D721Med (cell line): ENCODE data around the gene ETDA.
A peak's percentile ranks its signal among the peaks of the same experiment; 100 is the strongest.
"Not testable (repeated sequence)": the region's sequence is repeated elsewhere in the genome, so short reads cannot be mapped to it uniquely, and the experiment has no call there.

ENCODE experiments used
- DNase-seq: peaks from one replicate; pipeline ENCODE4 v3.0.0; 2011; ENCODE audit warnings: low spot score; ENCODE audit not compliant: insufficient read length
- FAIRE-seq: peaks from 2 replicates; lab custom pipeline; 2011; peaks lifted over from hg19 to GRCh38; lab: Jason Lieb, UNC
- TF ChIP-seq, protein P1 (sequence below): IDR thresholded peaks from 2 replicates; pipeline ENCODE4 v1.5.1; 2012; ENCODE audit warnings: mild to moderate bottlenecking, control low read depth; ENCODE audit not compliant: insufficient read depth; ENCODE audit errors: missing control alignments

The ETDA gene

DNA sequence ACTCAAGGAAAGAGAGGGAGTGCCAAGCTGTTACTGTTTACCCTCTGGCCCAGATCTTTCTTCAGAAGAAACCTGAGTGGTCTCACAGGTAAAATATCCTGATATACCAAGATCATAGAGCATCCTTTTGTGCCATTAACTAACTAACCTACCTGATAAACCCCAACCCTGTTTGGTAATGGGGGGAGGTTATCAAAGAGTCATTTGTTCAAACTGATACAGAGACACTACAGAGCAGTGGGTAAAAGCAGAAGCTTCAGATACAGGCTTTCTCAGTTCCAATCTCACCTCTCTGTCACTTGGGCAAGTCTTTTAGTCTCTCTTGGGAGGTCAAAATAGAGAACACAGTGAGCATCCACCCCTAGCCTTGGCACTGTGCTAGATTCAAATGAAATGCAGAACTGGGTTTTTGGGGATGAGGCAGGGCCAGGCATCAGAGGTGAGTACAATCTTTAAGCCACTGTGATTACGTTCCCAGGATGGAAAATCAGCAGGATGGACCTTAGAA lies at the start of gene ETDA:
TSS of gene ETDA (plus strand) at position 51 of the 508 bp plus-strand sequence. CDS start 1,216 bp downstream, outside the sequence.
- FAIRE-seq, DNase-seq: not testable (repeated sequence)

DNA sequence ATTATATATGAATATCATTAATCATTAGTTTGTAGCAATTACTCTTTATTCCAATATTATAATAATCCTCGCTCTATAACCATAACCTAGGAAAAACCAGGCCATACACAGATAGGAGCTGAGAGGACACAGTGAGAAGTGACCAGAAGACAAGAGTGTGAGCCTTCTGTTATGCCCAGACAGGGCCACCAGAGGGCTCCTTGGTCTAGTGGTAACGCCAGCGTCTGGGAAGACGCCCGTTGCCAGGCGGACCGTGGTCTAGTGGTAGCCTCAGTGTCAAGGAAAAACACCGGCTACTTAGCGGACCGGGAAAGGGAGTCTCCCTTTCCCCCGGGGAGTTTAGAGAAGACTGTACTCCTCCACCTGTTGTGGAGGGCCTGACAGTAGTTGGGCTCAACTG lies 45.4 kb upstream of the ETDA start:
- not testable (repeated sequence) for FAIRE-seq, DNase-seq
- TF ChIP-seq, protein P1, sequence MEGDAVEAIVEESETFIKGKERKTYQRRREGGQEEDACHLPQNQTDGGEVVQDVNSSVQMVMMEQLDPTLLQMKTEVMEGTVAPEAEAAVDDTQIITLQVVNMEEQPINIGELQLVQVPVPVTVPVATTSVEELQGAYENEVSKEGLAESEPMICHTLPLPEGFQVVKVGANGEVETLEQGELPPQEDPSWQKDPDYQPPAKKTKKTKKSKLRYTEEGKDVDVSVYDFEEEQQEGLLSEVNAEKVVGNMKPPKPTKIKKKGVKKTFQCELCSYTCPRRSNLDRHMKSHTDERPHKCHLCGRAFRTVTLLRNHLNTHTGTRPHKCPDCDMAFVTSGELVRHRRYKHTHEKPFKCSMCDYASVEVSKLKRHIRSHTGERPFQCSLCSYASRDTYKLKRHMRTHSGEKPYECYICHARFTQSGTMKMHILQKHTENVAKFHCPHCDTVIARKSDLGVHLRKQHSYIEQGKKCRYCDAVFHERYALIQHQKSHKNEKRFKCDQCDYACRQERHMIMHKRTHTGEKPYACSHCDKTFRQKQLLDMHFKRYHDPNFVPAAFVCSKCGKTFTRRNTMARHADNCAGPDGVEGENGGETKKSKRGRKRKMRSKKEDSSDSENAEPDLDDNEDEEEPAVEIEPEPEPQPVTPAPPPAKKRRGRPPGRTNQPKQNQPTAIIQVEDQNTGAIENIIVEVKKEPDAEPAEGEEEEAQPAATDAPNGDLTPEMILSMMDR, result peak; percentile 25

DNA sequence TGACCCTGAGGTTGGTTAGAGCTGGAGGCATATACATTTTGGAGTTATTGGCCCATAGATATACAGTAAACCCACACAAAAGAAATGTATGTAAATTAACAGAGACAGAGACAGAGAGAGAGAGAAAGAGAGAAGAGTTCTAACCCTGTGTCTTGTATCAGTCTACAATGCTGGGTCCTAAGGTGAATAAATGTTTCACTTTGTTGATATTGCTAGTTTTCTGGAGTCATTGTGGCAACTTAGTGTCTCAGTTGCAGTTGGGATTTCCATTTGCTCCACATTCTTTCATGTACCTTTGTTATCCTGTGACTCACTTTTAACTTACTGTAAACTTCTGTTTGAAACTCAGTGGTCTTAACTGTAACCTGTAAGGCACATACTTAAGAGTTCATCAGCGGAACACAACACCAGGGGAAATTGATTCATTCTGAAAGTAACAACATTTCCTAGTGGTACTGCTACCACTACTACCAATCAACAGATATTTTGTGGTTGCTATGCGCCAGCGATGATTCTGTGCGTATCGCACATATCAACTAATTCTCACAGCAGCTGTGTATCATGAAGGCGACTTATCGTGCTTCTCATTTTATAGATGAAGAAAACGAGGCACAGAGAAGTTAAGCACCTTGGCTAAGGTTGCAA lies 38.5 kb upstream of the ETDA start:
- FAIRE-seq (no peak), DNase-seq (no peak)
- TF ChIP-seq, protein P1, result no peak

DNA sequence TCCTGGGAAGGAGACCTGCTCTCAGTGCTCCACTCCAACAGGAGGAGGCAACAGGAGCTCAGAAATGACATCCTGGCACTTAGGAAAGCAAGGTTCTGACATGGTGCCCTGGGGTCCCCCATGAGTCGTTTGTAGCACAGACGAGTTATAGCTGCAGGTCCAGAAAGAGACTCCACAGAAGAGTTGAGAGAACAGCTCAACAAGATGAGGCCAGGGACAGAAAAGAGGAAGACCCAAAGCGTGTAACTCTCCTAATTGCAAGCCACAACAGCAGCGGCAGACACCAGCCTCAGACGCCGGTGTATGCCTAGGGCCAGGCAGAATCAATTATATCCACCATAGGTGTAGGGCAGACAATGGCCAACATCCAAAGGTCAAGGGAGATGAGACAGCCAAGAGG lies 5.9 kb upstream of the ETDA start:
- FAIRE-seq, DNase-seq: not testable (repeated sequence)

DNA sequence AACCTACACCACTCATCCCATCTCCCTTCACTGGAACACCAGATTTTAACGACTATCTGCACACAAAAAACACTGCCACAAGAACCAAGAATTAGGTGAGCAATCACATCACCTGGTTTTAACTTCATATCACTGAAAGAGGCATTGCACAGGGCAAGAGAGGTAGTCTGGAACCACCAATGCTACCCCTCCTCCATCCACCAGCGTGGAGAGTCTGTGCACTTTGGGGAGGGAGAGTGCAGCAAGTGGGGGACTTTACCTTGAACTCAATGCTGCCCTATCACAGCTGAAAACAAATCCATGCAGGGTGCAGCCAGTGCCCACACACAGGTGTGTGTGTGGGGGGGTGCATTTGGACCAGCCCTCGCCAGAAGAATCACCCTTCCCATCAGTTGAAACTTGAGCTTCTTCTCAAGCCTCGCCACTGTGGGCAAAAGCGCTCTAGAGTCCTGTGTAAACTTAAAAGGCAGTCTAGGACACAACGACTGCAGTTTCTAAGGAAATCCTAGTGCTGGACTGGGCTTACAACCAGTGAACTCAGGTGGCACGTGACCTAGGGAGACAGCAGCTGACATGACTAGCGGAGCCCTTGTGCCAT lies 4.3 kb downstream of the ETDA start:
- FAIRE-seq, result not testable (repeated sequence)

DNA sequence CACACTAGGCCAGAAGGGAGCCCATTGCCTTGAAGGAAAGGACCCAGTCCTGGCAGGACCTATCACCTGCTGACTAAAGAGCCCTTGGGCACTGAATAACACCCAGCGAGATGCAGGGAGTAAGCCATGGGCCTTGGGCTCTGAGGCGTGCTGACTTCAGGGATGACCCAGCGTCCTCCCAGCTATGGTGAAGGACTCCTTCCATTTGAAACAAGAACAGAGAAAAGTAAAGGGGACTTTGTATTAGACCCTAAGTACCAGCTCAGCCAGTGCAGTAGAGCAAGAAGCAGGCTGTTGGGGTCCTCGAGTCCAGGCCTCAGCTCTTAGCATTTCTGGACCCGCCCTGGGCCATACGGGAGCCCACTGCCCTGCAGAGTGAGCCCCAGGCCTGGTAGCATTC lies 5.1 kb downstream of the ETDA start:
- TF ChIP-seq, protein P1, result no peak
- no peak for DNase-seq
- no peak for FAIRE-seq

More for the DNA sequence above, 4.3 kb downstream of the ETDA start:
- DNase-seq, result not testable (repeated sequence)

DNA sequence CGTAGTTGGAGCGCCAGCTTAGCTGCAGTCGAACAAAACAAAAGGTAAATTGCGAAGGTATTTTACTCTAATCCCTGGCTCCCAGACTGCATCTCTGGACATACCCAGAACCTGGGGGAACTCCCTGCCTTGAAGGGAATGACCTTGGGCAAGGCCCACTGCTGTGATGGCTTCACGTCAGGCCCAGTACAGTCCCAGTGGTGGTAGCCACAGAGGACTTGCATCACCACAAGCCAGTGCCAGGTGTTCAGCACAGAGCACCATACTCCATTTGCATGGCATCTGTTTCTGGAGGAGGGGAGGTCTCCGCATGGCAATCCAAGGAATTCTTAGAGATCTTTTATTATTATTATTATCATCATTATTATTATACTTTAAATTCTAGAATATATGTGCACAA lies 5.6 kb downstream of the ETDA start:
- no peak for DNase-seq
- FAIRE-seq, result no peak
- TF ChIP-seq, protein P1, result no peak

DNA sequence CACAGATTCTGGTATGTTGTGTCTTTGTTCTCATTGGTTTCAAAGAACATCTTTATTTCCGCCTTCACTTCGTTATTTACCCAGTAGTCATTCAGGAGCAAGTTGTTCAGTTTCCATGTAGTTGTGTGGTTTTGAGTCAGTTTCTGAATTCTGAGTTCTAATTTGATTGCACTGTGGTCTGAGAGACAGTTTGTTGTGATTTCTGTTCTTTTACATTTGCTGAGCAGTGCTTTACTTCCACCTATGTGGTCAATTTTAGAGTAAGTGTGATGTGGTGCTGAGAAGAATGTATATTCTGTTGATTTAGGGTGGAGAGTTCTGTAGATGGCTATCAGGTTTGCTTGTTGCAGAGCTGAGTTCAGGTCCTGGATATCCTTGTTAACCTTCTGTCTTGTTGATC lies 9.1 kb downstream of the ETDA start:
- not testable (repeated sequence) for FAIRE-seq, DNase-seq

DNA sequence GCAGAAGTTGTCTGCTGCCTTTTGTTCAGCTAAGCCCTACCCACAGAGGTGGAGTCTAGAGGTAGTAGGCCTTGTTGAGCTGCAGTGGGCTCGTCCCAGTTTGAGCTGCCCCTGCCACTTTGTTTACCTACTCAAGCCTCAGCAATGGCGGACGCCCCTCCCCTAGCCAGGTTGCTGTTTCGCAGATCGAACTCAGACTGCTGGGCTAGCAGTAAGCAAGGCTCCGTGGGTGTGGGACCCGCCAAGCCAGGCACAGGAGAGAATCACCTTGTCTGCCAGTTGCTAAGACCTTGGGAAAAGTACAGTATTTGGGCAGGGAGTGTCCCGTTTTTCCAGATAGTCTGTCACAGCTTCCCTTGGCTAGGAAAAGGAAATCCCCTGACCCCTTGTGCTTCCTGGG lies 11.5 kb downstream of the ETDA start:
- not testable (repeated sequence) for FAIRE-seq, DNase-seq

DNA sequence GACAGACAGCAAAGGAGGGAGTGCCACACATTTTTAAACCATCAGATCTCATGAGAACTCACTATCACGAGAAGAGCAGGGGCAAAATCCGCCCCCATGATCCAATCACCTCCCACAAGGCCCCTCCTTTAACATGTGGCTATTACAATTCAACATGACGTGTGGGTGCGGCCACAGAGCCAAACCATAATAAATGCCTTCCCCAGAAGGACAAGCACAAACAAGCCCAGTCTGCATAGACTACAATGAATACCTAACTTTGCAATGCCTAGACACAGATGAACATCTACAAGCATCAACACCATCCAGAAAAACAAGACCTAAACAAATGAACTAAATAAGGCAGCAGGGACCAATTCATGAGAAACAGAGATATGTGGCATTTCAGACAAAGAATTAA lies 12.3 kb downstream of the ETDA start:
- DNase-seq (no peak), FAIRE-seq (no peak)

More for the DNA sequence above, 12.3 kb downstream of the ETDA start:
- TF ChIP-seq, protein P1, result no peak
